Measurements from ENCODE around the gene MRPS23.

- TF ChIP-seq YY1 (IDR thresholded peaks at IDR 0.05; ENCODE audit: low read depth, low read length) = no peak
- peak; percentile 78 to 96 (median 87) for TF ChIP-seq CTCF (IDR thresholded peaks at IDR 0.05; ENCODE audit: control extremely low read depth in 1 of 3, insufficient read depth in 1 of 3, low read depth in 1 of 3, low read length in 3 of 3)
Observed at GRCh38 chr17:57833179-57833939, 16.5 kb downstream of the MRPS23 start.
